Ramos (cell line): Measurements from ENCODE around the gene PRIM1.
"Not testable (repeated sequence)": the region's sequence is repeated elsewhere in the genome, so short reads cannot be mapped to it uniquely, and the experiment has no call there.

ENCODE experiments used
- in situ Hi-C: fragments of 300-500 bp; cut with MboI; formaldehyde crosslinking; loops from one replicate; pipeline ENCODE4 v1.14.3; 2022; ENCODE audit warnings: low sequenced_read_pairs; ENCODE audit not compliant: unreplicated experiment

The PRIM1 gene

DNA sequence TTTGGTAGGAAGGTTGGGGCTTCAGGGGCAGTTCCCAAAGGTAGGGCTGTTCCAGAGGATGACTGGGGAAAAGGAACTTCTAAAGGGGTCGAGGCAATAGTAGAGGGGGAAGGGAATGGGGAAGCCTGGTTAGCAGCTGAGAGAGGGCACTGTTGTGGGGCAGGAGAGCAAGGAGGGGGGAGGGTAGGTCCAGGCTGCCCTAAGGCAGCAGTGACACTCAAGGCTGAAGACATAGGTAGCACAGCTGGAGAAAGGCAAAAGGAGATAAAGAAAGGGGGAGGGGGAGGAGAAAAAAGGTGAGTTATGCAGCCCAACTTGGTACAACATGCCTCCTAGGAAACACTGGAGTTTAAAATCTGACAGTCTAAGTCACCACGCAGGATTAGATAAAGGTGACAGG, 30.9 kb downstream of the PRIM1 start:
- in situ Hi-C loops: no loop called here

DNA sequence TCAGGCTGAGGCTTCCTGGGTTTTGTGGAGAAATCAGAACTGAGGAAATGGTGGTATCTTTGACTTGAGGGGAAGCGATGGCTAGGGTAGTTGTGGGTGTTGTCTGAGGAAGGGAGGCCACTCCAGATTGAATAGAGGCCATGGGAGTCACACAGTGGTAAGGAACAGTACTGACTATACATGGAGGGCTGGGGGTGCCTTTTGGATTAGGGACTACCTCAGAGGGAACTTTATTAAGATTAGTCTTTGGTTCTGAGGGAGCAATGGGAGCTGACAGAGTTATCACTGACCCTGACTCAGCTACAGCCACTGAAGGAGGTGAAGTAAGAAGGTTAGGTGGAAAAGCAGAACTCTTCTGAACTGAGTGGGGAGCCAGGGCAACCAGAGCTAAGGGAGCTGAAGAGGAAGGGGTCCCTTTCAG, 31.4 kb downstream of the PRIM1 start:
- in situ Hi-C loops: no loop called here

DNA sequence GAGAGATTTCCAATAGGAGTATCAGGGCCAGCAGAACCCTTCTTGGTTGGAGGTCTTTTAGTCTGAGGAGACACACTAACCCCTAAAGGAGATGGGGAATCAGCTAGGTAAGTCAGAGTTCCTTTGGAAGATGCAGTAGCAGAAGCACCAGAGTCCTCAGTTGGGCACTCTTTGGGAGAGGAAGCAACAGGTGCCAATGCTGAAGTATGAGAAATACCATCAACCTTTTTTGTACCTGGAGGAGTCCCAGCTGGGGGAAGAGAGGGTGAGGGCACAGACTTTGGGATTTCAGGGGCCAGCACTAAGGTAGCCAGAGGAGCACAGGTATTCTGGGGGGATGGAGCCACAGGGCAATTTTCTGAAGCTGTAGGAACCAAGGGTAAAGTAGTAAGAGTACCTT, 33.1 kb downstream of the PRIM1 start:
- in situ Hi-C loops: no loop called here

DNA sequence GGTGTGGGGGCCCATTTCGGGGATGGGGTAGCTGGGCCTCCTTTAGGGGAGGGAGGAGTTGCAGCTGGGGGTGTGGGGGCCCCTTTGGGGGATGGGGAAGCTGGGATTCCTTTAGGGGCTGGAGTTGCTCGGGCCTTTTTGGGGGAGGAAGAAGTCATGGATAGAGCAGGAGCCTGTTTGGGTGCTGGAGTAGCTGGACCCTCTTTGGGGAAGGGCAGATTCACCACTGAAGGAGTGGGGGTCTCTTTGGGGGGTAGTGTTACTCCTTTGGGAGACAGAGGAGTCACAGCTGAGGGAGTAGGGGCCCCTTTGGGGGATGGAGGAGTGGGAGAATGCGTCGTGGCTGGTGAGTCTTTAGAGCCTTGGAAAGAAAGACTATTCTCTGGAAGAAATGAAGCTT, 33.5 kb downstream of the PRIM1 start:
- in situ Hi-C loops: no loop called here

DNA sequence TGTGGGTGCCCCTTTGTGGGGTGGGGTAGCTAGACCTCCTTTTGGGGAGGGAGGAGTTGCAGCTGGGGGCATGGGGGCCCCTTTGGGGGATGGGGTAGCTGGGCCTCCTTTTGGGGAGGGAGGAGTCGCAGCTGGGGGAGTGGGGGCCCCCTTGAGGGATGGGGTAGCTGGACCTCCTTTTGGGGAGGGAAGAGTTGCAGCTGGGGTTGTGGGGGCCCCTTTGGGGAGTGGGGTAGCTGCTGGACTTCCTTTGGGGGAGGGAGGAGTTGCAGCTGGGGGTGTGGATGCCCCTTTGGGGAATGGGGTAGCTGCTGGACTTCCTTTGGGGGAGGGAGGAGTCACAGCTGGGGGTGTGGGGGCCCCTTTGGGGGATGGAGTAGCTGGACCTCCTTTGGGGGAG, 34.0 kb downstream of the PRIM1 start:
- in situ Hi-C loops: no loop called here

DNA sequence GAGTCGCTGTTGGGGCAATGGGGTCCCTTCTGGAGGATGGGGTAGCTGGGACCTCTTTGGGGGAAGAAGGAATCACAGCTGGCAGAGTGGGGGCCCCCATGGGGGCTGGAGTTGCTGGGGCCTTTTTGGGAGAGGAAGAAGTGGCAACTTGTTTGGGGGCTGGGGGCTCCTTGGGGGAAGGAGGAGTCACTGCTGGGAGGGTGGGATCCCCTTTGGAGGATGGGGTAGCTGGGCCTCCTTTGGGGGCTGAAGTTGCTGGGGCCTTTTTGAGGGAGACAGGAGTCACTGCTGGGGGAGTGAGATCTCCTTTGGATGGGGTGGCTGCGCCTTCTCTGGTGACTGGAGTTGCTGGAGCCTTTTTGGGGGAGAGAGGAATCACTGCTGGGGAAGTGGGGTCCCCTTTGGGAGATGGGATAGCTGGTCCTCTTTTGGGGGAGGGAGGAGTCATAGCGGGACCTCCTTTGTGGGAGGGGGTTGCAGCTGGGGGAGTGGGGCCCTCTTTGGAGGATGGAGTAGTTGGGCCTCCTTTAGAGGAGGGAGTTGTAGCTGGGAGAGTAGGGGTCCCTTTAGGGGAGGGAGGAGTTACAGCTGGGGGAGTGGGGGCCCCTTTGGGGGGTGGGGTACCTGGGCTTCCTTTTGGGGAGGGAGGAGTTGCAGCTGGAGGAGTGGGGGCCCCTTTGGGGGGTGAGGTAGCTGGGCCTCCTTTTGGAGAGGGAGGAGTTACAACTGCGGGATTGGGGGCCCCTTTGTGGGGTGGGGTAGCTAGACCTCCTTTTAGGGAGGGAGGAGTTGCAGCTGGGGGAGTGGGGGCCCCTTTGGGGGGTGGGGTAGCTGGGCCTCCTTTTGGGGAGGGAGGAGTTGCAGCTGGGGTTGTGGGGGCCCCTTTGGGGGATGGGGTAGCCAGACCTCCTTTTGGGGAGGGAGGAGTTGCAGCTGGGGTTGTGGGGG, 34.9 kb downstream of the PRIM1 start:
- in situ Hi-C loops: no loop called here

DNA sequence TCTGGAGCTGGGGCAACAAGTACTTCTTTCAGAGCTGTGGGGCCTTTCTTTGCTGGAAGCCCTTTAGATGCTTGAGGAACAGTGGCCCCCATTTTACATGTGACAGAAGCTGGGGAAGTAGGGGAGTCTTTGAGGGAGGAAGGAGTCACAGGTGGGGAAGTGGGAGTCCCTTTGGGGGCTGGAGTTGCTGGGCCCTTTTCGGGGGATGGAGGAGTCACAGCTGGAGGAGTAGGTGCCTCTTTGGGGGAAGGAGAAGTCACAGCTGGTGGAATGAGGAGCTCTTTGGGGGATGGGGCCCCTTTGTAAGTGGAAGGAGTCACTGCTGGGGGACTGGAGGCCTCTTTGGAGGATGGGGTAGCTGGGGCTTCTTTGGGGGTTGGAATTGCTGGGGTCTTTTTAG, 35.7 kb downstream of the PRIM1 start:
- in situ Hi-C loops: no loop called here

DNA sequence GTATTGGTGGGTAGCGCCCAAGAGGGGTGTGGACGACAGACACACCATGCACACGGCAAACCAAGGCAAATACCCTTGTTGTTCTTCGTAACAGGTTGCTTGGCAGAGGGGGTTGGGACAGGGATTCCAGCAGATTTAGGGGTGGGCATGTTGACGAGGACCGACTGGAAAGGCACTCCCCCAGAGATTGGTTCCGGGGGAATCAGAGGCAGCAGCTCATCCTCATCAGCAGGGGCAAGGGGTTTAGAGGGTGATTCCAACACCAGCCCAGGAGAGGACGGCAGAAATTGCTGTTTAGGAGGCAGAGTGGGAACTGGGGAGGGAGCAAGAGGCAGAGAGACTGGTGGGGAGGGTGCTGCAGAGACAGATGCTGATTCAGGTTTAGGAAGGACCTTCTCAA, 36.3 kb downstream of the PRIM1 start:
- in situ Hi-C loops: no loop called here

DNA sequence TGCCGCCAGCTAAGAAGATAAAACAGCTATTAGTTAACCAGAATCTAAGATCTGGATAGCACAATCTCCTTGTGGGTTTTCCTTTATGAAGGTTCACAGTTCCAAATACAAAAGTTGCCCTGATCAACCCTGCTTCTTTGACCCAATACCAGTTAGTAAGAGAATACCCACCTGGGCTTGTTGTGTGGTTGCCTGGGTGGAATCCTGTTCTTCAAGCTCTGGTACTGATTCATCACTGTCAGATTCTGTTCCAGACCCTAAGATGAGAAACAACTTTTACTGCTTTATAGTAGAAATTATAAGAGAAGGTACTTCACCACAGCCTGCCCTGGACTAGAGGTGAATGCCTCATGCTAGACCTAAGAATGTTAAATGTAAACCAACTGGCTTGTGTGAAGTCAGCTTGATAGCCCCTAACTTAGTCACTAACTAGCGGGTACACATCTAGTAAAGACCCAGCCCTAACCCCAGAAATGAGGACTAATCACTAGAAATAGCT, 37.6 kb downstream of the PRIM1 start:
- in situ Hi-C loops: no loop called here

DNA sequence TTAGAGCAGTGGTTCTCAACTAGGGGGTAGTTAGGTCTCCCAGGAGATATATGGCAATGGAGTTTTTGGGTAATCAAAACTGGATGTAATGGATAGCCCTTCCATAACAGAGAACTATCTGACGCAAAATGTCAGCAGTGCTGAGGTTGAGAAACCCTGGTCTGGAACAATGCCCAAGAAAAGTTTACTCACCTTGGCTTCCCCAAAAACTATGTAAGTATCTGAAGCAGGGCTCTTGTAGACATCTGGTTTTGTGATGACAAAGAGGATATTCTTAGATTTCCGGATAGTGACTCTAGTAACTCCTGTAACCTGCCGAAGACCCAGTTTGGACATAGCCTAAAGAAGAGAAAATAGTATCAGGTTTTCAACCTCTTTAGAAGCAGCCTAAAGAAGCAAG, 38.8 kb downstream of the PRIM1 start:
- in situ Hi-C loops: no loop called here

DNA sequence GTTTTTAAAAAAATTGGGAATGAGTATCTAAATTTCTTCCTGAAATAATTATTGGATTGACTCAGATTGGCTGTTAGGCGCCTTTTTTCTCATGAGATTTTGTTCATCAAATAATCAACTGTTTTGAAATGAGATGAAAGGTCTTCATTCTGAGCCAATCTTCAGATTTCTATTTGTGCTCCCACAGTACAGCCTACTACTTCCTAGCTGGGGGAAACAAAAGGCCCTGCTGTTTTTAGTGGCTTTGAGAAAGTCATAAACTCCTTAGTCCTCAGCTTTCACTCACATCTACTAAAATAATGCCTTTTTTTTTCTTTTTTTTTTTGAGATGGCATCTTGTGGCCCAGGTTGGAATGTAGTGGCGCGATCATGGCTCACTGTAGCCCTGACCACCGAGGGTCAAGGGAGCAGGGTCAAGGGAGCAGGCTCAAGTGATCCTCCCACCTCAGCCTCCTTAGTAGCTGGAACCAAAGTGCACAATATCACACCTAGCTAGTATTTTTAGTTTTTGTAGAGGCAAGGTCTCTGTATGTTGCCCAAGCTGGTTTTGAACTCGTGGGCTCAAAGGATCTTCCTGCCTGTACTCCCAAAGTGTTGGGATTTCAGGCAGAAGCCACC, 42.3 kb downstream of the PRIM1 start:
- in situ Hi-C loops: no loop called here

DNA sequence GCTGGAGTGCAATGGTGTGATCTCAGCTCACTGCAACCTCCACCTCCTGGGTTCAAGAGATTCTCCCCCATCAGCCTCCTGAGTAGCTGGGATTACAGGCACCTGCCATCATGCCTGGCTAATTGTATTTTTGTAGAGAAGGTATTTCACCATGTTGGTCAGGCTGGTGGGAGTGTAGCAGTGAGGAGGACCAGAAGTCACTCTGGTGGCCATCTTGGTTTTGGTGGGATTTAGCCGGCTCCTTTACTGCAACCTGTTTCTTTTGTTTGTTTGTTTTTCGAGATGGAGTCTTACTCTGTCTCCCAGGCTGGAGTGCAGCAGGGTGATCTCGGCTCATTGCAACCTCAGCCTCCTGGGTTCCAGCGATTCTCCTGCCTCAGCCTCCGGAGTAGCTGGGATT, 47.6 kb downstream of the PRIM1 start:
- in situ Hi-C loops: not testable (repeated sequence)

DNA sequence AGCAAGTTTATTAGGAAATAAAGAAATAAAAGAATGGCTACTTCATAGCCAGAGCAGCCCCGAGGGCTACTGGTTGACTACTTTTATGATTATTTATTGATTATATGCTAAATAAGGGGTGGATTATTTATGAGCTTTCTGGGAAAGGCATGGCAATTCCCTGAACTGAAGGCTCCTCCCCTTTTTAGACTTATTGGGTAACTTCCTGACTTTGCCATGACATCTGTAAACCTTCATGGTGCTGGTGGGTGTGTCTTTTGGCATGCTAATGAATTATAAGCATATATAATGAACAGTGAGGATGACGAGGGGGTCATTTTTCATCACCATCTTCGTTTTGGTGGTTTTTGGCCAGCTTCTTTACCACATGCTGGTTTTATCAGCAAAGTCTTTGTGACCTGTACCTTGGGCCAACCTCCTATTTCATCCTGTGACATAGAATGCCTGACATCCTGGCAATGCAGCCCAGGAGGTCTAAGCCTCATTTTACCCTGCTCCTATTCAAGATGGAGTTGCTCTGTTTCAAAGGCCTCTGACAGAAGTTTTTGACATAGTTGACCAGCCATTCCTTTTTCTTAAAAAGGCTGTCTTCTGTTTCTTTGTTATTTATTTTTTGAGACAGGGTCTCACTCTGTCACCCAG, 53.0 kb downstream of the PRIM1 start:
- in situ Hi-C loops: no loop called here

DNA sequence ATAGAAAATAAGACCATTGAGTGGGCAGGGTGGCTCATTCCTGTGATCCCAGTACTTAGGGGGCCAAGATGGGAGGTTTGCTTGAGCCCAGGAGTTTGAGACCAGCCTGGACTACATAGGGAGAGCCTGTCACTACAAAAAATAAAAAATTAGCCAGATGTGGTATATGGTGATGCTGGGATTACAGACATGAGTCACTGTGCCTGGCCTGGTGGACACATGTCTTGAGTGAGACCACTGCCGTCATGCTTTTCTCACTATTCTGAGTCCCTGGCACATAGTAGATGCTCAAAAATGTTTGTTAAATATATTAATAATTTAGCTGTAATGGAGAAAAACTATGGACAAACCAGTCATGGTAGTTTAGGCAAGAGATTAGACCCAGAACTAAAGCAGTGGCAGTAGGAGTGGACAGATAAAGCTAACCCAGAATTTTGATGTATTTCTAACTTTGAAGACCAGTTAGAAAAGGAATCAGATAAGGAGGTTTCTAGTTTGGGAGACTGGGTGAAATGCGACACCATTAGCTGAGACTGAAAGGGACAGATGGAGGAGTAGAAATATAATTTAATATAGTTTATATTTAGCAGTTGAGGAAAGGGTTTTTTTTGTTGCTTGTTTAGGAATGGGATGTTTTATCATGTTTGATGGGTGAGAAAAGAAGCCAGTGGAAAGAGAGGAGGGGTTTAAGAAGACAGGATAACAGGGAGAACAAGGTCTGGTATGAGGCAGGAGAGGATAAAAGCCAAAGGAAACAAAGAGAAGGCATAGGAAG, 56.6 kb downstream of the PRIM1 start:
- in situ Hi-C loops: no loop called here

DNA sequence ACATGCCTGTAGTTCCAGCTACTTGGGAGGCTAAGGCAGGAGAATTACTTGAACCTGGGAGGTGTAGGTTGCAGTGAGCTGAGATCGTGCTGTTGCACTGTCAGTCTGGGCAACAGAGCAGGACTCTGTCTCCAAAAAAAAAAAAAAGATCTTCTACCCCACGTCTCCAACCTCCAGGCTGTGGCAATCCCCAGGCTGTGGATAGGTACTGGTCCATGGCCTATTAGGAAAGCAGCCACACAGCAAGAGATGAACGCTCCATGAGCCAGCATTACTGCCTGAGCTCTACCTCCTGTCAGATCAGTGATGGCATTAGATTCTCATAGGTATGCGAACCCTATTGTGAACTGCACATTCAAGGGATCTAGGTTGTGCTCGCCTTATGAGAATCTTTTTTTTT, 58.0 kb downstream of the PRIM1 start:
- in situ Hi-C loops: no loop called here

DNA sequence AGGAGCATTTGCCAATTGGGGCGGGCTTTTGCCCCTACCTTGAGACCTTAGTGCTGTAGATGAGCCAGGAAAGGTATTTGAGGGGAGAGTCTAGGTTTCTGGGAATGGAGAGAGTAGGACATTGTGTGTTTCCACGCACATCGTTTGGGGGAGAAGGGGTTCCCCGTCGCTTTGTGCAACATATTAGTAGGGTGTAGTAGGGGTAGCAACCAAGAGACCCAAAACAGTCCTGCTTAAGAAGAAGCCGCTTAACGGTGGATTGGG, 63.3 kb downstream of the PRIM1 start:
- in situ Hi-C loops: no loop called here

DNA sequence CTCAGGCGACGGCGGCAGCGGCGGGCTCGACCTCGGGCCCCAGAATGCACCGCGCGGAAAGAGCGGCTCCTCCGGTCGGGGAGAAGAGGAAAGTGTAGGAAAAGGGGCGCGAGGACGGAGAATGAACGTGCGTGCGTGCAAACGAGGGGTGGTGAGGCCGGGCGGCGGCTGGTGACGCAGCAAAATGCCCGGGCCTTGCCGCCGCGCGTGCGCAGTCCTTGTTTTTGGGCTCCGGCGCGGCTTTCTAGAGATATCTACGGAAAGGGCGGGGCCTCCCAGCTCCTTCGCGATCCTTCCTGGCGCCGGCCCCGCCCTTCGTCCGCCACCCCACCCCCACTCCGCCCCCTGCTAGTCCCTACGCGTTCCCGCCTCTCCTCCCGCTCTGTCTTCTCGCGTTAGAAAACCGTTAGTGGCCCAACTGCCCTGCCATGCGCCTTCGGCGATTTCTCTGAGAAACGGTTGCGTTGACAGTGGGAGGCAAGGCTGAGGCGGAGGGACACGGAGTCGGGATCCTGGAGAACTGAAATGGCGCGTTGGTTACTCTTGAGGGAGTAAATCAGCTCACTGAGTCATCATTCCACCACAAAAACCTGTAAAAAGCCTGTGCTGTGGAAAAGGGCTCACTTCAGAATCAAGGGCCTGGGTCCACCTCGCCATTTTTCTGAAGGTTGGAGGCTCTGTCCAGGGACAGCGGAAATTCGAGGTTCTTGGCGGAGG, 63.8 kb downstream of the PRIM1 start, which contains the start of gene PTGES3:
Gene PTGES3 (minus strand): TSS at position 156 of the 717 bp plus-strand sequence. CDS start 285 bp downstream, outside the sequence.
- in situ Hi-C loops: no loop called here

DNA sequence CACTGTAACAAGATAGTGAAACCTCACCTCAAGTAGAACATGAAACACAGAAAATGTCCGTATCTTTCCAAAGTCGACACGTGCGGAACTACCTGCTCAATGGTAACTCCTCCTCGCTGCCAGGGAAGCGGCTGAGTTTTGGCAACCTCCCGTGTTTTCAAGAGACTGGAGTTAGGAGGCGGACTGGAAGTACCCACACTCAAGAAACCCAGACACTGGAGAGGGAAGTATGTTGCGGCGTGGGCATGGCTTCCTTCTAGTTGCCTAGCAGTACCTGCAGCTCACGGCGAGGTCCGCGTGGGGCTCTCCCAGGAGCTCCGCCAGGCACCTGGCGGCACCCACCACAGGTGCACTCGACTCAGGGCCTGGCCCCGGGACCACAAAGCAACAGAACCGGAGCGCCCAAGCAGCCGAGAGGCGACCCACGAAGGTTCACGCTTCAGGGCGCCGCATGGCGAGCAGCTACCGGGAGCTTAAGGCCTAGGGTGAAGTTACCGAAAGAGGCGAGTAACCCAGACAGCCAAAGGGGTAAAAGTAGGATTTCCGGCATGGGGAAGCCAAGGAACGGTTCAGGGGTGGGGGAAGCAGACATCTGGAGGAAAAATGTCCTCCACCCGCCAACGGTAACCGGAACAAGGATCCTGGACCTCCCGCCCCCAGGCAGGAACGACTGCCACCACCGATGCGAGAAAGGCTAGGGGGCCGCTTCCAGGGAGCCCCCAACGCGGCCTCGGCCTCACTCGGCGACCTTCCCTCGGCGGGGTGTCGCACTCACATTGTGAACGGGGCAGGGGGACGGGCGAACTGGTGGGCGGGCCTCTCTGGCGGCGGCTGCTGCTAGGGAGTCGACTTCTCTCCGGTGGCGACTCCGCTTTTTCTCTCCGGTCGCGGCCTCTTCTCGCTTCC, 64.6 kb downstream of the PRIM1 start:
- in situ Hi-C loops: no loop called here
